Activated T-cell treated with anti-CD3 and anti-CD28 coated beads for 1 hour (primary cell): ENCODE results near the gene TRIM74.
"Not testable (repeated sequence)": the region's sequence is repeated elsewhere in the genome, so short reads cannot be mapped to it uniquely, and the experiment has no call there.

Experiments used
- DNase-seq: peaks from one replicate; pipeline ENCODE4 v3.0.0-alpha.2; 2020; ENCODE audit warnings: low read depth

Gene TRIM74

DNA sequence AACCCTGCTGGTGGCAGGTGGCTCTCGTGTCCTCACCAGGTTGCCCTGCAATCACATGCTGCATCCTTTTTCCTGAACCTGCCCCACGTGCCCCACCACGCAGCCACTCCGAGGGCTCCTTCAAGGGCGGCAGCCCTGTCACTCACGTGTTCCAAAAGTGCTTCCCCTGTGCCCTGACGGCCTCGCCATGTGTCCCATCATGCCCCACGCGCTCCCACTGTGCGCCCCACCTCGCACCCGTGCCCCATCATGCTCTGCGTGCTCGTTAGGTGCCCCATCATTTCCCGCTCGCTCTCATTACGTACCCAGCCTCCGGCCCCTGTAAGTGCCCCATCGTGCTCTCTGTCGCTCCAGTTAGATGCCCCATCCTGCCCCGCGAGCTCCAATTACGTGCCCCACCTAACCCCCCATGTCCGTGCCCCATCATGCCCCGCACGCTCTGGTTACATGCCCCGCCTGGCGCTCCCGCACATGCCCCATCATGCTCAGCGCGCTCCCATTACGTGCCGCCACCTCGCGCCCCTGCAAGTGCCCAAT, at the start of gene TRIM74:
TRIM74 (minus strand) TSS at position 487 of the 537 bp plus-strand sequence. CDS start 3,309 bp downstream, outside the sequence.
- DNase-seq: not testable (repeated sequence)

DNA sequence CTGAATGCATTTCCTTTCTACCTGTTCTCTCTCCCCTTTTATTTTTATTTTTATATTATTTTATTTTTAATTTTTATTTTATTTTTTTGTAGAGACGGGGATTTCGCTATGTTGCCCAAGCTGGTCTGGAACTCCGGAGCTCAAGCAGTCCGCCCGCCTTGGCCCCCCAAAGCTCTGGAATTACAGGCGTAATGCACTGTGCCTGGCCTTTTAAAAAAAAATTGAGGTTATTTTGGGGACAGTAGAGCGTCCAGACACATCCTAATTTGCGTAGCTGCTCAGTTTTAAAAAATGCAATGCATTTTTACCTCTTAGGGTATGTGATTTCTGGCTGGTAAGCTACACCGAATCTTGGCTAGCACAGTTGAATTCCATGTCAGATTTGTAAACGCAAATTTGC, 37.2 kb upstream of the TRIM74 start:
- not testable (repeated sequence) for DNase-seq

DNA sequence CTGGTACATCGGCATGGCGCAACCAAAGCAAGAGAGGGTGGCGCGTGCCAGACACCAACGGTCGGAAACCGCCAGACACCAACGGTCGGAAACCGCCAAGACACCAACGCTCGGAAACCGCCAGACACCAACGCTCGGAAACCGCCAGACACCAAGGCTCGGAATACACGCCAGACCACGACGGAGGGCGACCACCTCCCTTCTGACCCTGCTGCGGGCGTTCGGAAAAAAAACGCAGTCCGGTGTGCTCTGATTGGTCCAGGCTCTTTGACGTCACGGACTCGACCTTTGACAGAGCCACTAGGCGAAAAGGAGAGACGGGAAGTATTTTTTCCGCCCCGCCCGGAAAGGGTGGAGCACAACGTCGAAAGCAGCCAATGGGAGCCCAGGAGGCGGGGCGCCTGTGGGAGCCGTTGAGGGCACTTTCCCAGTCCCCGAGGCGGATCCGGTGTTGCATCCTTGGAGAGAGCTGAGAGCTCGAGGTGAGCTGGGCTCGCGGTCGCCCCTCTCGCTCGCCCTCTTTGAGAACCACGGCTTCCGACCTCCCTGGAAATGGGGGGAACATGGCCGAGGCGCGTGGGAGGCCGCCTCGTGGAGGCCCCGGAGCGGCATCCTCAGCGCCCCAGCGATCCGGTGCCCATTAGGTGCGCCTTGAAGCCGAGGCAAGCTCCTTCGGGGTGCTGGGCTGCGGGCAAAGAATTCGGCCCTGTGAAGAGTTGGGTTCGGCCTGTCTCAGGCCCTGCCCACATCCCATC, 36.6 kb upstream of the TRIM74 start:
- peak; percentile 67 for DNase-seq

DNA sequence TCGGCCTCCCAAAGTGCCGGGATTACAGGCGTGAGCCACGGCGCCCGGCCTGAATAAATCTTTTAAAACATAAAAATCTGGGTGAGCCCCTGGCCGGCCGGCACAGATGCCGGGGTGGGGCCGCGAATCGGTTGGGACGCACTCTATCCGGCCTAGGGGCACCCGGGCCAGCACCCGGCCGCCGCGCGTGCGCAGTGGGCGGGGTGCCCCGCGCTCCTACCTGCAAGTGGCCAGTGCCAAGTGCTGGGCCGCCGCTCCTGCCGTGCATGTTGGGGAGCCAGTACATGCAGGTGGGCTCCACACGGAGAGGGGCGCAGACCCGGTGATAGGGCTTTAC, 36.1 kb upstream of the TRIM74 start:
- peak; percentile 59 for DNase-seq

DNA sequence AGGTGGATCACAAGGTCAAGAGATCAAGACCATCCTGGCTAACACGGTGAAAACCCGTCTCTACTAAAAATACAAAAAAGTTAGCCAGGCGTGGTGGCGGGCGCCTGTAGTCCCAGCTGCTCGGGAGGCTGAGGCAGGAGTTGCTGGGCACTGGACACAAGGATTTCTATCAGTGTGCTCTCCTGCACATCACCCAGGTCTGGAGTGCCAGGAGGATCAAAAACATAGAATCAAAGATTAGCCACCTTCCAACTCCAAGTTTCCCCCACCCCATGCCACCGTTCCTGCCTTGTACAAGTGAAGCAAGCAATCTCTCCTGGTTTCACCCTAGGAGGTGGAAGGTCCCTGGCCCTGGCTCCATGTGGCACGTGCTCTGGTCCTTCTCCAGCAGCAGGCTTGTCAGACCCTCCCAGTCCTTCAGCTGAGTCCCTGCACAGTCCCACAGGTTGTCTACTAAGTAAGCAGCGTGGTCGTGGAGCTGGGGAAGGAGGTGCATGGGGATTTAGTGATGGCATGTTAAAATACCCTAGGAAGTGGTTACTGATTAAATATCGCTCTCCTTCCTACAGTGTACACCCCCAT, 28.7 kb upstream of the TRIM74 start:
- not testable (repeated sequence) for DNase-seq

DNA sequence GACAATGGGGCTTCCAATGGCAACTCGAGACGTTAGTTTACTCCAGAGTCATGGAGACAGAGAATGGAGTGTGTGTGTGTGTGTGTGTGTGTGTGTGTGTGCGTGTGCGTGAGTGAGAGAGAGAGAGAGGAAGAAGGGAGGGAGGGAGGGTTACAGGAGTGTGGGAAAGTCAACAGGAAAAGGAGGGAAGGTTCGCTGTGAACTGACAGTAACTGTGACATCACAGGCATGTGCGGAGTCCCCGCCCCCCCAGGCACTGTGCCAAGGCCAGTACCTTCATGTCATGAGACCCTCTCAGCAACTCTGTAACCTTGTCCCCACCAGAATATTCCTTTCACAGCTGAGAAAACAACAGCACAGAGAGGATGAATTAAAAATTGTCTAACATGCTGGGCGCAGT, 28.2 kb upstream of the TRIM74 start:
- not testable (repeated sequence) for DNase-seq

DNA sequence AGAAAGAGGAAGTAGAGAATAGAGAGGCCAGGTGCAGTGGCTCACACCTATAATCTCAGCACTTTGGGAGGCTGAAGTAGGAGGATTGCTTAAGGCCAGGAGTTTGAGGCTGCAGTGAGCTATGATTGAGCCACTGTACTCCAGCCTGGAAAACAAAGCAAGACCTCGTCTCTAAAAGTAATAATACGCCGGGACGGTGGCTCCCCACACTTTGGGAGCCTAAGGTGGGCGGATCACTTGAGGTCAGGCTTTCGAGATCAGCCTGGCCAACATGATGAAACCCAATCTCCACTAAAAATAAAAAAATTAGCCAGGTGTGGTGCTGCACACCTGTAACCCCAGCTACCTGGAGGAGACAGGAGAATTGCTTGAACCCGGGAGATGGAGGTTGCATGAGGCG, 26.2 kb upstream of the TRIM74 start:
- DNase-seq: not testable (repeated sequence)

DNA sequence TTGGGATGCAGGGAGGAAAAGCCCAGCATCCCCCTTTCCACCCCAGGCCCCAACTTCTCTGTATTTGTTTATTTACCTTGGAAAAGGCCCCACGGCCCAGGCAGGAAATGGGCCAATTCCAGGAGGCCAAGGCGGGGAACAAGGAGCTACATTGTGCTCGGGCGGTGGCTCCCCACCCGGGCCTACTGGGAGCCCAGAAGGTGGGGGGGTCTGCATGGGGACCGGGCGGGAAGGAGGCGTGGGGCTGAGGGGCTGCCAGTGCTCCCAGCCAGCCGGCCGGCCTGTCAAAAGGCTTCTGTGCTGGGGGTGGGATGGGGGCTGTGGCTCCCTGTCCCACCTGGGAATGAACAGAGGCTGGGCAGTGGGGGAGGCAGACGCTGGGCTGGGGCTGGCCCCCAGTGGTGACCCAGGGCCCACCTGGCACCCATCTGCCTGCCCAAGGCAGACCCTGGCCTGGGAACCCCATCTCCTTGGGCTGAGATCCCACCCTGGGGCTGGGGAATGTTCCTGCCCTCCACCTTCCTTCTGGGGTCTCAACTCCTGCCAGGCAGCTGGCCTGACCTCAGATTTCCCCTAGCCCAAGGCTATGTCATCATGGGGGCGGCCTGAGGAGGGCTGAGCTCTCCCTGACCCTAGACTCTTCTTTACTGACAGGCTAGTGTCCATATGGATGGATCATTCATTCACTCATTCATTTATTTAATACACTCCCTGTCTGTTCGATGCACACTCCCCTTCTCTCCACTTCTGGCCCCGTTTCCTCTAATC, 21.1 kb upstream of the TRIM74 start:
- DNase-seq: not testable (repeated sequence)

DNA sequence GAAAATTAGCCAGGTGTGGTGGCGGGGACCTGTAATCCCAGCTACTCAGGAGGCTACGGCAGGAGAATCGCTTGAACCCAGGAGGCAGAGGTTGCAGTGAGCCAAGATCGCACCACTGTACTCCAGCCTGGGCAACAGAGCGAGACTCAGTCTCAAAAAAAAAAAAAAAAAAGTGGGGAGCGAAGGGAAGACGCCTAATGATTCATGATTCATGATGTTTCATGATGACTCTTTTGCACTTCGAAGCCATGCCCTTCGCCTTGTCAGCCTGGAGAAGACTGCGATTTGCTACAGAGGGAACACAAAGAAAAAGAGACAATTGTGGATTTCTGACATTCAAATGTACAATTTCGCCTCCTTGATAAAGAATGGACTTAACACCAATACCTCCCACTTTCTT, 12.8 kb upstream of the TRIM74 start:
- not testable (repeated sequence) for DNase-seq

DNA sequence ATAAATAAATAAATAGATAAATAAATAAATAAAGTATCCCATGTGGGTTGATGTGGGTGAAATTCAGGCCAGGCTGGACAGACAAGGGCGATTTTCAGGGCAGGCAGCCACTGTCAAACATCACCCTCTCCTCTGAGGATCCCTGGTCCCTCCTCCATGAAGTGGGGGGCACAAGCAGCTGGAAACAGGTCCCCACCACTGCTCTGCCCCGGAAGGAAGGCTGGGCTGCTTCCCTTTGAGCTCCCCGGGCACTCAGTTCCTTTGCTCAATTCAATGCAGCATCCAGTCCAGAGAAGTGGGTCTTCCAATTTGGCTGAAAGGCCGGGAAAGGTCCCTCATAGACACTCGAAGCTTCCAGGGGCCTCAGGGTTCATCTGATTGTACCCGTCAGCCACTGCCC, 11.1 kb upstream of the TRIM74 start:
- not testable (repeated sequence) for DNase-seq

DNA sequence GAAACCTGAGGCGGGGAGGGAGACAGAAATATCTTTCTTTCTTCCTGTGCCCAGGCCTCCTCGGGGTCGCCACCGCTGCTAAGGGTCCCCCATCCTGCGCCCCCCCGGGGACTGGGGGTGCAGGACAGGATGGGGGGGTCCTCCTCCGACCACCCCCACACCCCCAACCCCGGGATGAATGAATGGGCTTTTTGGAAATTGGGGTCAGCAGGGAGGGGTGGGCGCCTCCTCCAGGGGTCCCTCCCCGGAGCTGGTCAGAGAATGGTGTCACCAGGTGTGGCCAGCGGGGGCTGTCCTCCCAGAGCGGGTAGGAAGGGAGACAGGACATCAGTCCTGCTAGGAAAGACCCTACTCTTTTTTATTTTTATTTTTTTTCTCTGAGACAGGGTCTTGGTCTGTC, 7.2 kb upstream of the TRIM74 start:
- DNase-seq: not testable (repeated sequence)

DNA sequence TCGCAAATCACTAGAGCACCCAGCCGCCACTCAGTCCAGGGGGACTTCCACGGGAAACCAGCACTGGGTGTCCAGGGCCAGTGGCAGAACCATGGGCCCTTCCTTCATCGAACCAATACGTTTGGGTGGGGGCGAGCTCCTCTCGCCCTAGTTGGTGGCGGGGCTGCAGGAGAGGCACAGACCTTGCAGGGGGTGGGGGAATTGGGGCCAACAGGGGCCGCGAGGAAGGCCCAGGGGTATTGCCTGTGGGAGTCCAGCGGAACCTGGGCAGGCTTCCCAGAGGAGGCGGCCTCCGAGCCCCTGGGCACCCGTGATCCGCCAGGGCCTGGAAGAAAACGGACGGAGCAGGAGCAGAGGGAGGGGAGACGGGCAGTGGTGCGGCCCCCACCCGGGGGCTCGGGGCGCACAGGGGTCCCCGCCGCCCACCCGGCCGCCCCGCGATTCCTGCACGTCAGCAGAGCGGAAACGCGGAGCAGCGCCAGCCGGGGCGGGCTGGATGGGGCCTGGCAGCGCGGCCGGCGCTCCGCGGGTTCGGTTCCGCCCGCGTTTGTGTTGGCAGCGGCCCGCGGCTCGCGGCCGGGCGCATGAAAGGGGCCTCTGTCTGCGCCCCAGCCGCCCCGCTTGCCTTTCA, 6.5 kb upstream of the TRIM74 start:
- not testable (repeated sequence) for DNase-seq

DNA sequence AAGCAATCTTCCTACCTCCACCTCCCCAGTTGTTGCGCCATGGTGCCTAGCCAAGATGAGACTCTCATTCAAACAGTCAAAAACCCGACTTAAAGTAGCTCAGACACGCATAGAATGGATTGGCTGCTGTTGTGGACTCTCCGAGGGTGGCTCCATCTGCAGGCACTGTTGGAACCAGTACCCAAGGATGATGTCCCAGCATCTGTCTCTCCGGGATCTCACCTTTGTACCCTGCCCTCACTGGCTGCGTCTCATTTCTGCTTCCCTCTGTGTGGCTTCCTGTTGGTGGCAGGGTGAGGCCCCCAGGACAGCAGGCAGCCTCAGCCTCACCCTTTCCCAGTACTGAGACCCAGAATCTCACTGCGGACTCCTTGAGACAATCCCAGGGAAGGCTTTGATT, 5.5 kb upstream of the TRIM74 start:
- DNase-seq: not testable (repeated sequence)

DNA sequence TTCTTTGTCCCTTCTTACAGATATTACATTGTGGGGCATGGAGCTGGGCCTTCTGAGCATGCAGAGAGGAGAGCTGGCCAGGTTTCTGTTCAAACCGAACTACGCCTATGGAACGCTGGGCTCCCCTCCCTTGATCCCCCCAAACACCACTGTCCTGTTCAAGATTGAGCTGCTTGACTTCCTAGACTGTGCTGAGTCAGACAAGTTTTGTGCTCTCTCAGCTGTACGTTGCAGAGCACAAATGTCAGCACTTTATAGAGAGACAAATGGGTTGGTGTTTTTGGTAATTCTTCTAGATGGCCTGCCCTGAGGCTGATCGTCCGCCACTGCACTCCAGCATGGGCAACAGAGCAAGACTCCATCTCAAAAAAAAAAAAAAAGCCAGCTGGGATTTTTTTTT, 2.2 kb upstream of the TRIM74 start:
- DNase-seq: not testable (repeated sequence)

DNA sequence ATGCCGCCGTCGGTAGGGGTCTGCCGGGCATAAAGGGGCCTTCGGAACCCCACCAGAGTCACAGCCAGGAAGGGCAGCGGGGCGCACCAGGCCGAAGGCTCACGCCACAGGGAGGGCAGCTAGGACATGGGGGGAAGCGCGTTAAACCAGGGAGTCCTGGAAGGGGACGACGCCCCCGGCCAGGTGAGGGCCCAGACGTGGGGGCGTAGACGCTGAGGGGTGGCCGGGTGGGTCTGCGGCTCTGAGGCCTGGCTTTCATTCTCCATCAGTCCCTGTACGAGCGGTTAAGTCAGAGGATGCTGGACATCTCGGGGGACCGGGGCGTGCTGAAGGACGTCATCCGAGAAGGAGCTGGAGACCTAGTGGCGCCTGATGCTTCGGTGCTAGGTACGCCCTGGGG, 422 bp upstream of the TRIM74 start:
- not testable (repeated sequence) for DNase-seq

DNA sequence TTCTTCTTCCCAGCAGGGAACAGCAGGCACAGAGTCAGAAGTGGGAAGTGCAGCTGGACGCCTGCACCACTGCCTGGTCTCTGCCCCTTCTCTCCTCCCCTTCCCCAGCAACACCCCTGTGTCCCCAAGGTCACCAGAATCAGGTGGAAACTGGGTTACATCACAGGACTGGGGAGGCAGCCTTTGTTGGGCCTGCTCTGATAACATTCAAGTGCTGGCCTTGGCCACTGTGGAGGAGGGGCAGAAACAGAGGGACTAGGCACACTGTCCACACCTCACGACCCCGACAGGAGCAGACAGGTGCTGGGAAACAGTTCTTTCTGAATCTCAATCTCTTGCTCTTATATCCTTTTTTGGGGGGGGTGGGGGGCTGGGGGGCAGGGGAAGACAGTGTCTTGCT, 2.4 kb downstream of the TRIM74 start:
- DNase-seq: not testable (repeated sequence)

DNA sequence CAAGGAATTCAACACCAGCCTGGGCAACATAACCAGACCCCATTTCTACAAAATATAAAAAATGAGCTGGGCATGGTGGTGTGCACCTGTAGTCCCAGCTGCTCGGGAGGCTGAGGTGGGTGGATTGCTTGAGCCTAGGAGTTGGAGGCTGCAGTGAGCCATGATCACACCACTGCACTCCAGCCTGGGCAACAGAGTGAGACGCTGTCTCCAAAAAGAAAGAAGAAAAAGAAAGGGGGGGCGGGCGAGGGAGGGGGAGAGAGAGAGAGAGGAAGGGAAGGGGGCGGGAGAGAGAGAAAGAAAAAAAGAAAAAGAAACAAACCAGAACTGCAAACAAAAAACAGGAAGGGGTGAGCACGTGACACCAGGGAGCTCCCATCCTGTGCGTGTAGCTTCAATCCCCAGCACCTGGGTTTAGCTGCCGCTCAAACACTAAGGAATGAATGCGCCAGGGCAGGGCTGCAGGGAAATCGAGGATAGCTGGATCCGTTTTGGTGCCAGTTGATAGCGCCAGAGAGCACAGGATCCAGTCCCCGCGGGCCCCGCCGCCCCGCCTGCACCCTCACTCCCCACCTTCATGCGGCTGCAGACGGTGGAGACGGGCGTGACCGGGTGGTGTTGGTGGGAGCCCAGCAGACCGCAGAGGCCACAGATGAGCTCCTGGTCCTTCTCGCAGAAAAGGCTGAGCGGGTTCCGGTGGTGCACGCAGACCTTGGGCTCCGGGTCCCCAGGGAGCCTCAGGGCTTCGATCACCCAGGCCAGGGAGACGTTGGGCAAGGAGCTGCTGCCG, 3.9 kb downstream of the TRIM74 start:
- not testable (repeated sequence) for DNase-seq

DNA sequence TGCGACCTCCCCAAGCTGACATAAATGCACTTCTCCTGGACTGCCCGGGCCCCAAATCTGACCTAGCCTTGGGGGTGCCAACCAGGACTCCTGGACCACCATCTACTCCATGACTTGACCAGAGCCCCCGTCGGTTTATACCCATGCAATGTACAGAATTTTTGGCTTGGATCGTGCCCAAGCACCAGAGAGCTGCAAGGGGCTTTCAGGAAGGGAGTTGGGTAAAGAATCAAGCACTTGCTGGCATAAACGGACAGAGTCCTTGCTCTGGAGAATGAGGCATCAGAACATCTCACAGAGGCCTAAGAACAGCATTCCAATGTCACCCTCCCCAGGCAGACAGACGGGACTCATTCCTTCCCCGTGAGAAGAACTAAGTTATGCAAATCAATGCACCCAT, 6.2 kb downstream of the TRIM74 start:
- not testable (repeated sequence) for DNase-seq

DNA sequence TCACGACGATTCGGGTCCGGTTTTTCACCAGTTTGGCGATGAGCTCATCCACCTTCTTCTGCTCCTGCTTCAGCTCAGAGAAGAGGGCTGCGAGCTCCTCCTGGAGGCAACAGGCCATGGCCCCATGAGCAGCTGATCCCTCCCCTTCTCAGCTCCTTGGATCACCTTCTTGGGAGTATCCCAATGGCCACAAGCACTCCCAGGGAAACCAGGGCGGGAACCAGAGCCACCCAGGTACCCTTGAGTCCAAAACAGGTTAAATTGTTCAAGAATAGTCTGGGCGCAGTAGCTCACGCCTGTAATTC, 8.0 kb downstream of the TRIM74 start:
- not testable (repeated sequence) for DNase-seq

DNA sequence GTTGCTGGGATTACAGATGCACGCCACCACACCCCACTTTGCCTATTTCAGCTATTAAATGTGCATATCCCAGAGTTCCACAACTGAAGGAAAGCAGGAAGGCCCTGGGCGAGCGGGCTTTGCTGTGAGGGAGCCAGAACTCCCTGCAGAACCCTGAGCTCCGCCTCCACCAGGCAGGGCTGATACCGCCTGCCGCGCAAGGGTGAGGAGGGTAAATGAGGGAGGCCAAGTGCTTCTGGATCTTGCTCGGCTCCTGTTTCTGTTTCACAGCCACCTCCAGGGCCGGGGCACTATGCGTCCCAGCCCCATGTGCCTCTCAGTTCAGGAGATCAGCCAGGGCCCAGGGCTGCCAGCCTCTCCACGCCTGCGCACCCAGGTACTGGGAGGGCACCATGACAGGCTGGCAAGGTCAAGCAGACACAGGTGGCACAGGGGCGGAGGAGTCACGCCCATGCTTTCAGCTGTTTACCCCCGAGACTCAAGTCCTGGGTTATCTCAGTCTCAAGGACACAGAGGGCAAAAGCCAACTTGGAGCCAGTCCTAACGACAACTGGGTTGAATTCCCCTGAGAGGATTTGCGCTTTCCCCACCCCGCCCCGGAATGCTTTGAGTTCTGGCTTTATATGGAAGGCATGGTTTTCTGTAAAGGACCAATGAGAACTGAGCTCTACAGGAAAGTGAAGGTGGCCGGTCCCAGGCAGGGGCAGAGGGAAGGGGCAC, 8.5 kb downstream of the TRIM74 start:
- DNase-seq: not testable (repeated sequence)

DNA sequence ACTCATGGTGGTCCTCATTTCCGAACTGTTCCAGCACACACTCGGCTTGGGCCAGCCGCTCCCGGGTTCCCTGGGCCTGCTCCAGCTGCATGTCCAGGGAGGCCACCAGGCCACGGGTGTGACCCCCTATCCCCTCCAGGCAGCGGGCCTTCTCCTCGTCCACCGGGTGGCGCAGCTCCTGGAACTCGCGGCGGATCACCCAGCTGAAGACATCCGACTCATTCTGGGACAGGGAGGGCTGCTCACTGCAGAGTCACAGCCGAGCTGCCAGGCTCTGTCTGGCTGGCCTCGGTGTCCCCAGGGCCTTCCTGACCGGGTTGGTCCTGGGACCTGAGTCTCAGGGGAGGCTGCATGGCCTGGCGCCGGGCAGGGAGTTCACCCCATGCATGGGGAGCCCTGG, 9.2 kb downstream of the TRIM74 start:
- not testable (repeated sequence) for DNase-seq
